OCI-LY3 (cell line): ENCODE measurements around the gene HDAC3.

Experiments
- CTCF ChIP-seq: fragments of 200-600, 300-600 bp; sonication (generic); IDR thresholded peaks from 2 replicates; pipeline ENCODE4 v1.5.1; 2014; ENCODE audit warnings: antibody characterized with exemption, low read length, low read depth
- EZH2phosphoT487 ChIP-seq: fragments of 200-600 bp; shearing (Covaris generic); IDR thresholded peaks from 2 replicates; pipeline ENCODE4 v1.6.1; 2018; ENCODE audit warnings: antibody characterized with exemption, mixed run types, low read depth

- TF ChIP-seq CTCF (no peak), EZH2phosphoT487 (no peak)
Observed at GRCh38 chr5:141632650-141633049, 4.0 kb downstream of the HDAC3 start.
